GM21737 (cell line): Measurements from ENCODE around the gene SERPINE2.
"Not testable (repeated sequence)": the region's sequence is repeated elsewhere in the genome, so short reads cannot be mapped to it uniquely, and the experiment has no call there.

ENCODE experiments used
- ATAC-seq: cut with Tn5 transposase; IDR thresholded peaks from one replicate; pipeline ENCODE4 v1.9.1; 2021; ENCODE audit warnings: mild to moderate bottlenecking, moderate library complexity; ENCODE audit not compliant: unreplicated experiment

The SERPINE2 gene

DNA sequence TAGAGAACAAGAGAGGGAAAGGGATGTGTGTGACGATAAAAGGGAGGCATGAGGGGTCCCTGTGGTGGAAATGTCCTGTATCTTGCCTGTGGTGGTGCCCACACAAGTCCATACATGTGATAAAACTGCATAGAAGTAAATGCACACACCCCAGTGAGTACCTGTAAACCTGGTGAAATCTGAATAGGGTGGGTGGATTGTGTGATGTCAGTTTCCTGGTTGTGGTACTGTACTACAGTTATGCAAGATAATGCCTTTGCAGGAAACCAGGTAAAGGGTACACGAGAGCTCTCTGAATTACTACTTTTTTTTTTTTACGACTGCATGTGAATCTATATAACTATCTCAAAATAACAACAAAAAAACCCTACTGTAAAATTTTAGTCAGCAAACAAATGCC lies 22.1 kb downstream of the SERPINE2 start:
- ATAC-seq: no peak

DNA sequence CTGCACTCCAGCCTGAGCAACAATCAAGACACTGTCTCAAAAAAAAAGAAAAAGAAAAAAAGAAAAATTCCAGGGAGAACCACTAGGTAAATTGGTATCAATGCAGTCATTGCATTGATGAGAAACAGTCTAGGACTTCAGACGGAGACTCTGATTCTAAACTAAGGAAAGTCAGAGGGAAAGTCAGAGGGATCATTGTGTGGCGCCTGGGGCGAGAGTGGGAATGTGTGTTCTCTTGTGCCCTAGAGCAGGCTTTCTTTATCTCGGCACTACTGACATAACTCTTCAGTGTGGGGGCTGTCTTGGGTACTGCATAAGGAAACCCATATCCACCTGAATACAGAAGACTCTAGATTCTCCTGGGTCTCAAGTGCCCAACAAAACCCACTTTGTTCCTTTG lies 24.8 kb downstream of the SERPINE2 start:
- no peak for ATAC-seq

DNA sequence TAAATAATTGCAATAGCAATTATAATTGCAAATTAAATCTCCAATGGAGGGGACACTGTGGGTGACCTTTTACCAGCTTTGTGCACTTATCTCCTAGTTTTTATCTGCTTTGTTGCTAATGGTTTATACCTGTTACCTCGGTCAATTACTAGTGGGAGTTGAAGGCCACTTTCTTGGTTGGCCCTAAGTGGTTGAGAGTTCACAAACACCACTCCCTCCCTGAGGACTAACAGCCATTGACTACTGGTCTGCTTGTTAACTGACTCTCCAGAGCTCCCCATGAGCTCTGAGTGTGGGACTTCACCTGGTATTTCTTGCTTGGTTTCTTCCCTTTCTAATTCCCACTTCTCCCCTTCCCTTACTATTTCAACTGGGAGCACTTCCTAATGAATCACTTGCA lies 27.2 kb downstream of the SERPINE2 start:
- ATAC-seq: no peak

DNA sequence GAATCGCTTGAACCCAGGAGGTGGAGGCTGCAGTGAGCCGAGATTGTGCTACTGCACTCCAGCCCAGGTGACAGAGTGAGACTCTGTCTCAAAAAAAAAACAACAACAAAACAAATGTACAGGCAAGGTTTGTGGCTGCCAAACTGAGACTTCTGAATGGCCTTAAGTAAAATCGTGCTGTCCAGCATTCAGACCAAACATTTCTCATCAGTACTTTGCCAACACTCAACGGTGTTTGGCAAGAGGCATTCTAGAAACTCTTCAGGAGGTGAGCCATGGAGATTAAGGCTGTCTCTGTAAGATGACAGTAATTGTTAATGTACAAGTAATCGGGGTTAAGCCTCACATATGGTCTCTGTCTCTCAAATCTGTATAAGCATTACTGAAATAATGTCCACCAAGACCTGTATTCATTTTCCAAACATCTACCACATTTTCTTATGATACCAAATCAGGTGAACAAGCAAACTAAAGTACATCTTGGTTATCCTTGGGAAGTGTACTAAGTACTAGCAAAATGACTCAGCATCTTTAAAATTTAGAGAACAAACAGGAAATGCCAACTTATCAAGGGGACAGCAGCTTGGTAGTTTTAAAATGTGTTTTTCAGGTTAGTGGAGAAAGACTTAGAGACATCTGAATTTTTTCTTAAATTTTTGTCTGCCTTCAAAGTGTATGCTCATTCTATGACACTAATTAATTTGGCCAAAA lies 29.3 kb downstream of the SERPINE2 start:
- no peak for ATAC-seq

DNA sequence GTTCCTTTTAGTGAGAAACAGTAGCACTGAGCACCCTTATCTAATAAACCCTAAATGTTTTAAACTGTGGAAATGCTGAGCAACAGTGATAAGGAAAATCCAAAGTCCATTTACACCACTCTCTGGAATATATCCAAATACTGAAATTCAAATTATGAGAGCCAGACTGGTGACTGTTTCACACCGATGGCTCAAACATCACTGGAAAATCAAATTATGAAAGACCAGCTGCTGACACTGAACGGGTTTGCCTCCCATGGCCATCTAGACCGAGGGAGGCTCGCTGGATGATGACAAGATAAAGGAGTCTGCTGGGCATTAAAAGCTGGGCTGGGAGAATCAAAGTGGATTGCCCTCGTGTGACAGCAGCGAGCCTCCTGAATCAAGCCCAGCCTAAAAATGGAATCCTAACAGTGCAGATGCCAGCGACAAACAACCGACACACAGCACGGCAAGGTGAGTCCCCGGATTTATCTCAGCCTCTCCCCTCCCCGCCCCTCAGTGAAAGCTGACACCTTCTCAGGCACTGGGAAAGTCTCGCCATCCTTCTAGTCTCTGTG lies 30.3 kb downstream of the SERPINE2 start:
- no peak for ATAC-seq

DNA sequence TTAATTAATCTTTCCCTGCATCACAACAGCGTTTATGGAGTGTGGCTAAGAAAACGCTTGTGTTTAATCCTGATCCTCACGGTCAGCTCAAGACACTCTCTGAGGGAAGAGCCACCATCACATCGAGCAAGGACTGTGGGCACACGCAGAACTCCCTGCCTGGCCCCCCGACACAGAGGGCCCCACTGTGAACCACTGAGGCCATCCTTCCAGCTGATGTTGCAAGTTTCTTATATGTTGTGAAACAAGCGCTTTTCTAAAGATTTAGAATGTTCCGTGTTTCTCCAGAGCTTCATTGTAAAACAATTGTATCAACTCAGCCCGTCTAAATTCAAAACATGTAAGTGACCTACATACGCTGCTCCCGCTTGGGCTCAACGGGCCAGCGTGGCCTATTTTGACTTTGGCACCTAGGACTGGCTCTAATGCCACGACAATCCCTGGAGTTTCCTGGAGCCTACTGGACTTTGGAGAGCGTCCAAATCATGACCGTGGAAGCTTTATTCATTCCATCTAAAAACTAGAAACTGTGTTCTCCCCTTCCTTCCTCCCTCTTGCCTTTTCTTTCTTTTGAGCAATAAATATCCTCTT lies 34.9 kb downstream of the SERPINE2 start:
- ATAC-seq: no peak

DNA sequence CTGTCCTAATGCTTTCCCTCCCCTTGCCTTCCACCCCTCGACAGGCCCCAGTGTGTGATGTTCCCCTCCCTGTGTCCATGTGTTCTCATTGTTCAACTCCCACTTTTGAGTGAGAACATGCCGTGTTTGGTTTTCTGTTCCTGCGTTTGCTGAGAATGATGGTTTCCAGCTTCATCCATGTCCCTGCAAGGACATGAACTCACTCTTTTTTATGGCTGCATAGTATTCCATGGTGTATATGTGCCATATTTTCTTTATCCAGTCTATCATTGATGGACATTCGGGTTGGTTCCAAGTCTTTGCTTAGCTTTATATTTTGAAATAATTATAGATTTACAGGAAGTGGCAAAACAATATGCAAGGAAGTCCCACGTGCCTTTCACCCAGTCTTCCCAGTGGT lies 38.4 kb downstream of the SERPINE2 start:
- not testable (repeated sequence) for ATAC-seq

DNA sequence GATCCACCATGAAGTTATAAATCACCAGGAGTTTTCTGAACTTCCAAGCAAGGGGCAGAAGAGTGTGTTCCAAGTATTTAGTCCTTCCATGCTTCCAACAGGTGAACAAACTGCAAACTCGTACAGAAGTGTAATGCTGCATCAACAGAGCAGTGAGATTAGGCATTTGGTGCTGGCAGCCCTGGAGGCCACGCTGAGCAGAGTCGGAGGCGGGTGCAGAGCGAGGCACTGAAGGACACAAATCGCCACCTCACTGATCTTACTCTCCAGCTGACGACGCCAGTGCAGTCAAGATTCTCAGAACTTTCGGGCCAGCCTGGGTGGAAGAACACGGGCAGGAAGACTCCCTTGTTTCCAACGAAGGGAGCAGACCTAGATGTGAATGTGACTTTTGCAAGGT lies 39.2 kb downstream of the SERPINE2 start:
- ATAC-seq: no peak

DNA sequence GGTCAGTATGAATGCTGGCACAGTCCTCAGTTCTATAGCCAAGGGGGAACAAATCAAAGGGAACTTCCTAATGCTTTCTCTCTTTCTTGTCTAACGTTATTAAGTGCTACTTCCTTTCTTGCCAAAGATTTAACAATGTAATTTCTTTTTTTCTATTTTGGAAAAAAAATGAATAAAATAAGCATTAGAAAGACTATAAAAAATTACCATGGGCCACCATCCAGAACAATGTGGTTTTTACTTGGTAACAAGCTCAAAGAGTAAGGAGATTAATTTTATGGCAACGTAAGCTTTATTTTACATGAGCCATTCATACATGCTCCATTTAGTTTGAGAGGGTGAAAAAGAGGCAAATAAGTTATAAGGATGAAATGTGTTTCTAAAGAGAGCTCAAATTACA lies 40.1 kb downstream of the SERPINE2 start:
- ATAC-seq: no peak

DNA sequence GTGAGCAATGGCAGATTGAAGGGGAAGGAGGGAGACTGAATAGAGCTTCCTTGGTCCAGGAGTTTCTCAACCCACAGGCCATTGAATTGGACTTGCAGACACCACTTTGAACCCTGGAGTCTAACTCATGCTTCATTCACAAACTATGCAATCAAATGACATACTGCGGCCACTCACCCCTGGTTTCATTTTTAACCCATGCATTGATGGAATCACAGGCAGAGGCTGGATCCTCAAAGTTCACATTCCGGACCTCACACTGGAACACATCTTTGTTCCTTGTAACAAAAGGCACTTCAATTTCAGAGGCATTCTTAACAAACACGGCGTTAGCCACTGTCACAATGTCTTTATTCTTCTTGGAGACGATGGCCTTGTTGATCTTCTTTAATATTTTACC lies 41.1 kb downstream of the SERPINE2 start:
- no peak for ATAC-seq

DNA sequence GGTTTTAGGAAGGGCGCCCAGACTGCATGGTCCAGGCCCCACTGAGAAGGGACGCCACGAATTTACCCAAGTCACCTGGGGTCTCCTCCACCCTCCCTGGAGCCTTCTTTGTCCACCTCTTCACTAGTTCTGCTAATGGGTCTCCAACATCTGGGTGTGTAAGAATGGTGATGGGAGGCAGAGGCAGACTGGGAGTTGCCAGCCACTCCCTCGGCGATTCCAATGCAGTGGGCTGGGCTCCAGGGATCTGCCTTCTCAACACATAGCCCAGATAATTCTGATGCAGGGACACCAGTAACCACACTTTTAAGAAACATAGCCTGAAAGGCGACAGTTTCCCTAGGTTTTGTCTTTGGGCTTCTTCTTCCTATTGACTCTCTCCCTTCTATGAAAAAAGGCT lies 42.7 kb downstream of the SERPINE2 start:
- no peak for ATAC-seq

DNA sequence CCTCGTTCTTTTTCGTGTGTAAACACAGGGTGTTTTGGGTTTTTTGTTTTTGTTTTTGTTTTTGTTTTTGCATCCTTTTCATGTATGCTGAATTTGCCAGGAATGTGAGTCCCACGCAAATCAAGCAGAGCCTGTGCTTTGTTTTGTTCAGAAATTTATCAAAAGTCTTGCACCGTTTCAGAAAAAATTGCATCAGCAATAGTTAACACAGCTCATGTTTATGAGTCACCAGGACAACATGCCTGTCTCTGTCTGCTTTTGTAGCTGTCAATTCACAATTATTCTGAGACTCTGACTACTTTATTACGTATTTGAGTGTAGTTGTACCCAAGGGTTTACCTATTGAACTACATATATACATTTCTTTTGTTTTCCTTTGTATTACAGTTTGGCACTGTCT lies 43.5 kb downstream of the SERPINE2 start:
- ATAC-seq: no peak

DNA sequence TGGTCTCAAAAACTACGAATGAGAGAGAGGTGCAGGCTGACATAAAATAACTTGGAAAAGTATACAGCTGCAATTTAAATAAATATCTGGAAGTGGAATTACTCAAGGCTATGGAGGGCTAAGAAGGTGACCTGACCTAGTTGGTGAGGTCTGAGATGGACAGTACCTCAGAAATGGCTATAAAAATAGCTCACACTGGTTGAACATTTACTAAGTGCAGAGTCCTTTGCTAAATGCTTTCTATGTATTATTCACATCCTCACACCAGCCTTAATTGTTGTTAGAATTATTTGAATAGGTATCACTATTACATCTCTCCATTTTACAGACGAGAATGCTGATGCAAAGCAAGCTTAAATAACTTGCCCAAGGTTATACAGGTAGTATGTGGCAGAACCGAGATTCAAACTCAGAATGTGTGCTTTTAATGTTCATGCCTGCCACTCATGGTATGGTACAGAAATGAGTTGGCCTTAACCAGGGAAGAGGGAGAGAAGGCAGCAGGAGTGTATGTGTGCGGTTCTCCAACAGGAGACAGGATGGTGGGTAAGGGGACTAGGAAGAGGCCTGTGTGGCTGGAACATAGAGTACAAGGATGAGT lies 44.4 kb downstream of the SERPINE2 start:
- ATAC-seq: no peak

DNA sequence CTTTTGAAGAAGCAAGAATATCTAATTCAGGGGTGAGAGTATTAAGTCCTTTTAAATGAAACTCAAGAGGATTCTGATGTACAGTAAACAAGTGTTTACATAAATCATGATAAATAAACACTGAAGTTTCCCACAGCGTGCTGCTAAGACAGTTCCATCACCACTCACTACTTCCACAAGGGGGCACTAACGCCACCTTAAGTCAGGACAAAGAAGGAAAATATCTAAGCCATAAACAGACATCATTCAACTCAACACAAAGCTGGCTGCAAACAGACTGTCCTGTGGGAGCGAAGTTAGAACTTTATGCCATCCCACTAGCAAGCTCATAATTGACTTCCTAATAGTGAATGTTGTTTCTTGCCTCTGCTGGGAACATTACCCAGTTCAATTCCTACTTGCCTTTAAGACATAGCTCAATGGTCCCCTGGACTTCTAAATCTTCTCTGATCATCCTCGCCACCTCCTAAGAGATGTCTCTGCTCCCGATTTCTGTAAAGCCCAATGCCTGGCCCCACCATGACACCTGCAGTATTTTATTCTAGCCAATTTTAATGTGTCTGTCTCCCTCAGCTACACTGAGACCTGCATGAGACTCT lies 45.4 kb downstream of the SERPINE2 start:
- ATAC-seq: peak; percentile 73

DNA sequence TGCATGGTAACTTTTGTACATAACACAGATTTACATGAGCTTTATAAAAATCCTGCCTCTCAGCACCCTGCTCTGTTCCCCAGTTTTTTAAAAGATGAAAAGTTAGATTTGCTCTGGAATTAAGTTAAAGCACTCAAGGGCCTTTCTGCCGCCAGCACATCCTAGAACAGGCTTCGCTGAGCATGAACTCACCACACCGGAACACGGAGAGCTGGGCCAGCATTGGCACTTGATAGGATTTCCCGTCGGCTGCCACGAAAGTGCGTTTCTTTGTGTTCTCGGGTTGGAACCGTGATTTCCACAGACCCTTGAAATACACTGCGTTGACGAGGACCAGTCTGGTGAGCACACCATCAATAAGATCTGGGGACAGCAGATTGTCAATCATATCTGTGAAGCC lies 47.5 kb downstream of the SERPINE2 start:
- ATAC-seq: no peak

DNA sequence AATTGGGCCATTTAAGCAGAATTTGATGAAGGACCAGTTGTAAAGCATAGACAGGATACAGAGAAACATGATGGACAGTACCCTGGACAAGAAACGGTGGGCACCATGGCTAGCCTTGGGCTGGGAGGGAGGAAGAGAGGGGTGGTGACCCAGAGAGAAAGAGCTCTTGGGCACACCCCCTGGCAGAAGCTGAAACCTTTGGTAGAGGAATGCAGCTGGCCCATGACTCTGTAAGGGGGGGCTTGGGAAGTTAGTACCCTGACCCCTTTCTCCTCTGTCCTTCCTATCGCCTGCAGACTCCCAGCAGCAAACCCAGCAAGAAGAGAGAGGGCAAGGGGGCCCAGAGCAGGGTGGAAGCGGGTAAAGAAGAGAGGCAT lies 49.2 kb downstream of the SERPINE2 start:
- no peak for ATAC-seq

DNA sequence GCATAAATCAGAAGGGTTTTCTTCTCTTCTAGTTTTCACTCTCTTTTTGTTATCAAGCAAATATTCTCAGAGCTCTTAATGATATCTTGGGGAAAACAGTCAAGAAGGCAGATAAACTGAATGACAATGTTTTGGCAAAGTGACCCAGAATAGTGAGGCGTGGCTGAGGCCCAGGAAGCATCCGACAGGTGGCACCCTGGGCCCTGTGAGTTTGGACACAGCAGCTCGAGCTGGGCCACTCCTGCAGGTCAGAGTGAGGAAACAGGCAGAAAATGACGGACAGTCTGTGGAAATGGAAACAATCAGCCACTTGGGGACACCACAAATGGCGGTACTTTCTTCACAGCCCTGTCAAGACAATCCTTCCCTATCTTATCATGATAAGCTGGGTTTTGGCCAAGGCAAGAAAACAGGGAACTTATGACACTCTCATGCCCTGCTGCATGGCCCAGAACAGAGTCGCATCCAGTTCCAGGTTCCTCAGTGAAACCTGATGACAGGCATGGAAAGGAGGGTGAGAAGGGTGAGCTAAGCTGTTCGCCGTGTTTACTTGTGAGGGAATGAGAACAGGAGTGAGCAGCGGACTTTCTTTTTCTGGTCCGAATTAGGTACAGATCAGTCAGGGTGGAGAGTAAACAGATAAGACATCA lies 49.8 kb downstream of the SERPINE2 start:
- no peak for ATAC-seq

DNA sequence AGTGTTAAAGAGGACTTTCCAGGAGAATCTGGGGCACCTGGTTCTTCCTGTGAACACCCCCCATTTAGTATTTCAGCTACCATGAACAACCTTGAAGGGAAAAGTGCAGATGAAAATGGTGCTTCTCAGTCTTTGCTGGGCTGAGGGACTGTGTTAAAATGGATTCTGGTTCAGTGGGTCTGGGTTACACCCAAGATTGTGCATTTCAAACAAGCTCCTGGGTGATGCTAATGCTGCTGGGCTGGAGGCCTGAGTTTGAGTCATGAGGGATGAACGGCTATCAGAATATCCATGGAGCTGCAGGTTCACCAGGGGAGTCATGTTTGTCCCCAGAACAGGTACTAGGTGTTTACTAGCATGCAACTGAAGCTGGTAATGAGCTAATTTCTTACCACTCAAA lies 57.8 kb downstream of the SERPINE2 start:
- no peak for ATAC-seq

DNA sequence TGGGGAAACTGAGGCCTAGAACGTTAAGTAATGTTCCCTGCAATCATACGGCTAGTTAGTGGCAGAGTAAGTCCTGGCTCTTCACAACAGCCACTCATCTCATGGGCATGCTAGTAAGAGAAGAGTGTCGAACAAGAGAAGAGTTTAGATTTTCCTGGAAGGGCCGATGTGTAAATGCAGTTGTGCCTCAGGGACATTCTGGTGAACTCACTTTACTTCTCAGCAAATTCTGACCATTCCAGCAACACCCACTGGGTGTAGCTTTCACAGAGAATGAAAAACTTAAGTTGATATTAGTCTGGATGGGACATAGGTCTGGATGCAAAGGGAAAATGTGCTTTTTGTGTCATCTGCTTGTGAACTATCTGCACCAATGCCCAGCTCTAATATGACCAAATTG lies 58.3 kb downstream of the SERPINE2 start:
- no peak for ATAC-seq

DNA sequence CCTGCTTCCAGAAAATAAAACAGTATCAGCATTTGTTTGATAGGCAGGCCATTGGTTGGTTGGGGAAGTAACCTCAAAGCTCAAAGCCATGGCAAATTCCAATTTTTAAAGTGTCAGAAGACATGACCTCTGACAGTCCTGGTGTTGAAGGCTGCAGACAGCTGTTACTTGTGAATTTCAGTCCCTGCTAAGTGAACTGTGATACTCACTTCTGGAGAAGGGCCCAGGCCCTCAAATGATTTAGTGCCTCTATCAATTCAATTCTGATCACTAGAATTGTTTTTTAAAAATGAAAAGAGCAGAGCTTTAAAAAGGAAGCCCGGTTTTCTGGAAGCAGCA lies 58.7 kb downstream of the SERPINE2 start:
- ATAC-seq: no peak

DNA sequence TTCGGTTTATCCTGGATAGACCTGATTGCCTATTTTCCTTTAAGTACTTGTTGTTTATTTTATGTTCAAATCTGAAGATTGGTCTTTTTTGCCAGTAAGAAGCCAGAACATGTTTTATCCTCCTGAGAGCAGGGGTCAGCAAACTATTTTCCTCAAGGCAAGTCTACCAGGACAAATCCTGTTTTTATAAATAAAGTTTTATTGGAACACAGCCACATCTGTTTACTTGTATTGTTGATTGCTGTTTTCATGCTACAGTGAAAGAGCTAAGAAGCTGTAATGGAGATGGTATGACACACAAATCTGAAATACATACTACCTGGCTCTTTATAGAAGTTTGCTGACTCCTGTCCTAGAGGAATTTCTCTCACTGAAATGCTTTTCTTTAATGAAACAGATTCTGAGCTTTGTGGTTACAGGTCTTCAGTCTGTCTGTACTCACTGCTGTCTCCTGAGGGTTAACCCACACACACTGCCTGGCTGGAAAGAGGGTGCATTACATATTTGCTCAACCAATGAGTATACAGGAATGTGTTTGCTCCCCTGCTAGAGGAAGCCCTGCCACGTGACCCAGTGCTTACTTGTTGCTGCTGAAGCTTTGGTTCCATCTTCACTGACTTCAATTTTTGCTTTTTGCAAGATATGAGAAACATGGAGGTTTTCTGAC lies 59.2 kb downstream of the SERPINE2 start:
- ATAC-seq: no peak
